Skin of body (tissue), 2 donors: Measurements from ENCODE around the gene TALDO1. TPM values are rescaled to one million over a fixed set of nuclear protein-coding genes. Genes with fewer than 3 reads are reported as not detected.

Source experiments
- DNase-seq: peaks from one replicate; lab custom pipeline; 2025; lab: John Stamatoyannopoulos, UW
- total RNA-seq: library from RNA; depleted of rRNA; stranded (reverse); fragments of >200 nt; gene quantifications from one replicate; pipeline ENCODE4 v1.2.3, GENCODE V29; 2014

The TALDO1 gene
- 134 TPM for total RNA-seq

DNA sequence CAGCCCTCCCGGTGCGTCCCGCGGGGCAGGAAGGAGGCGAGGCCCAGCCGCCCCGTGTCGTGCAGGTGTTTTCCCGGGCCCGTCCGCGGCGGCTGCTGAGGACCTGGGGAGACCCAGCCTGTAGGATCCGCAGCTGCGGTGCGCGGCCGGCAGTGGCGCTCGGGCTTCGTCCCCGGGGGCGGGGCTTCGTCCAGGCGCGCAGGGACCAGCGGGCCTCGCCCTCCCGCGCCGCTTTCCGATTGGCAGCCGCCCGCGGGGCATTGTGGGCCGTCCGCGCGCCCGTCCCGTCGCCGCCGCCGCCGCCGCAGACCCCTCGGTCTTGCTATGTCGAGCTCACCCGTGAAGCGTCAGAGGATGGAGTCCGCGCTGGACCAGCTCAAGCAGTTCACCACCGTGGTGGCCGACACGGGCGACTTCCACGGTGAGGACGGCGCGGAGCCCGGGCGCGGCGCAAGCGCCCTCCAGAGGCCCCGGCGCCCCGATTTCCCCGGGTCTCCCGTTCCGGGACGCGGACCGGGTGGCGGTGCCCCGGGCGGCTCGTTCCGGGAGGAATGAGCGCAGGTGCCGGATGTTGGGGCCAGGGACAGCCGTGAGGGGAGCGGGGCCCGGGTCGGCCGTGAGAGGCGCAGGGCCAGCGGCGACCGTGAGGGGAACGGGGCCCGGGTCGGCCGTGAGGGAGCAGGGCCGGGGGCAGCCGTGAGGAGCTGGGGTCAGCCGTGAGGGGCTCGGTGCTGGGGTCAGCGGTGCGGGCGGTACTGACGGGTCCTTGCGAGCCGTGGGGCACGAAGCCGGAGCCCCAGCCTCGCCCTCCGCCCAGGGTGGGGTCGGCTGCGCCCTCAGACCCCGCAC lies at the start of gene TALDO1:
TALDO1 (plus strand) TSS at position 307 of the 849 bp plus-strand sequence; CDS start at position 325, 18 bp downstream.
- DNase-seq, result peak; percentile 25

DNA sequence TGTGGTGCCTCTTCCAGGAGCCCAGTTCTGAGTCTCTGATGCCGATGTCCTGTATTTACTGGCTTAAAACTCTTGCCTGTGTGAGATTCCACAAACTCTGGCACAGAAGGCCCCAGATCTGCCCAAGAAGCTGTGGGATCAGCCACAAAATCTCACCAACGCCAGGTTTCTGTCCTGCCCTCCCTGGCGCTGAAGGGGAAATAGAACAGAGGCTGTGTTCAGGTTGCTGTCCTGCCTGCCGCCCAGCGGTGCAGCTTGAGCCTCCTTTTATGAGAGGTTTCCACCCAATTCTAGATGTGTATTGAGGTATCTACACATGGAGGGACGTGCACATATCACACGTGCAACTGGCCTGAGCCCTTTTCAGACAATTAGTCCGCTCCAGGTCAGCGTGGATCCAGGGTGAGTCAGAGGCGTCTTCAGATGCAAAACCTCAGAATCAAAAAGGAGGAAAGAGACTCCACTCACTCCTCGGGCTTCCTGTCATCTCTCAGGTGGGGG lies 49.4 kb upstream of the TALDO1 start:
- DNase-seq, result no peak

- no peak for DNase-seq
Measured at GRCh38 chr11:698493-699115, 48.7 kb upstream of the TALDO1 start.

DNA sequence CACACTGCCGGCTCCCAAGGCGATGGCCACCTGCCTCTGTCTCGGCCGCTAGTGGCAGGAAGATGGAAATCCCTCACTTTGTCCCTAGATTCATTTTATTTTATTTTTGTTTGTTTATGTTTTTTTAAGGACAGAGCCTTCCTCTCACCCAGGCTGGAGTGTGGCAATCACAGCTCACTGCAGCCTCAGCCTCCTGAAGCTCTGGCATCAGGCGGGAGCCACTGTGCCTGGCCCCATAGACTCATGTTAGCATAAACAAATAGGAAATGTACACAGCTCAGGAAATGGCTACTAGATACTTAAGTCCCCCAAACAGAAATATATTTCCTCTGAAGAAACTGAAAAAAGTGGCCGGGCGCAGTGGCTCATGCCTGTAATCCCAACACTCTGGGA lies 48.2 kb upstream of the TALDO1 start:
- DNase-seq, result no peak

GRCh38 chr11:699753-700152 lies 47.5 kb upstream of the TALDO1 start:
- no peak for DNase-seq

DNA sequence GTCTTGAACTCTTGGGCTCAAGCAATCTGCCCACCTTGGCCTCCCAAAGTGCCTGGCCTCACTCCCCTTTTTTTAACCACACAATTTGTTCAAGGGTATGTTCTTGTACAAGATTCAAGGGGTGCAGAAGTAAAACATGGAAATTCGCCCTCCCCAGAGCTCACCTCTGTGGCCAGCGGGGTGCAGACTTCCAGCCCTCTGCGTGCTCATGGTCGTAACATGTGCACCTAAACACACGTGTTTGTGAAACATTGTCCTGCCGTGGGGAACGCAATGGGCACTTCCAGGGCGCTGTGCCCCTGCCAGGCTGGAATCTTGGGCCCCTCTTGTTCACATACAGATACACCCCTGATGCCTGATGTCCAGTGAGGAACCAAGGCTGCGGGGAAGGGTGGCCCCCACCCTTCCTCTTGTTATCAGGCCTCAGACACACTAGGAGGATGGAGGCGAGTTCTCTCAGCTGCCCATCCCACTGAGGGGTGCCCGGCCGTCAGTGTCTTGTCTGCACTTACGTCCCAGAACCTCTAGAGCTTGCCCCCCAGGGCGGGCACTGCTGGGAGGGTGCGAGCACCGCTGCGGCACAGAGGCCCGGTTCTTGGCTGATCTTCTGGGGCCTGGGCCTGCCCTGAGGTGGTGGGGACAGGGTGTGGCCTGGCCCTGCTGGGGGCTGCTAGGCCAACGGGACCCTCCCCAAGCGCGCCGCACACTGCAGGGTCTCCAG lies 45.4 kb upstream of the TALDO1 start:
- no peak for DNase-seq

GRCh38 chr11:702462-703461 lies 44.5 kb upstream of the TALDO1 start:
- DNase-seq, result no peak

- DNase-seq, result no peak
Measured at GRCh38 chr11:703506-703905, 43.8 kb upstream of the TALDO1 start.

- no peak for DNase-seq
Measured at GRCh38 chr11:704228-704674, 43.0 kb upstream of the TALDO1 start.

DNA sequence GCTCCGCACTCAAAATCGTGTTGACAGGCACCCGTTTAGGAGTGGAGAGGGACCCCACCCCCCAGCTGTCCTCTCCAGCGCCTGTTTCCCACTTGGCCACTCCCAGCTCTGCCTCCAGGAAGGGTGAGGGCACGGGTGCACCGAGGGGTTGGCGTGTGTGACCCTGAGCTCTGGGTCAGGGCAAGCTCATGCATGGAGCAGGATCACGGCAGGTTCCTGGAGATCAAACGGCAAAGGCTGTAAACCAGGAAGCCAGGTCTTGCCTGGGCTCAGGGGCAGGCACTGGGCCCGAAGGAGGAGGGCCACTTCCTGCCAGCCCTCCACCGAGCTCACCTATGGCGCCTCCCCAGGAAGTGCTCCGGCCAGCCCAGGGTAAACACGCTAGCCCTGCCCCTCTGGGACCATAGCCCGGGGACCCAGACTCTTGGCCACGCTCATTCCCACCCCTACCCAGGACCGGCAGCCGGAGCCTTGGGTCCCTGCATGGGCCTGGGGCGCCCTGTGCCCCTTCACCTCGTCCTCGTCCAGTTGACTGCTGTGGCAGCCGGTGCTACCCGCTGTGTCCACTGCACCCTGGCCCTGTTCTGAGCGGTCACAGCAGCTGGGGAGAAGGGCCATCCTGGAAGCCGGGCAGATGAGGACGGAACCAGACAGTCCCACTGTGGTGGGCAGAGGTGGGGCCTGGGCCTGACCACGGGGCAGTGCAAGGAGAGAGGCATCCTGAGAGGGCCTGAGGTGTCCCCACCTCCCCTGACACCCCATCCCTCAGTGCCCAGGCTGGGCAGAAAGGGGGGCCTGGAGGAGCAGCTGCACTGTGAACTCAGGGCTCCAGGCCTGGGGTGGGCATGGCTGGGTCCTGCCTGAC lies 42.3 kb upstream of the TALDO1 start:
- DNase-seq, result no peak

- no peak for DNase-seq
Measured at GRCh38 chr11:705646-706438, 41.4 kb upstream of the TALDO1 start, which contains the start of gene EPS8L2. TSS of gene EPS8L2 (plus strand) at chr11:706231. CDS start at chr11:709408, 3,177 bp downstream.

GRCh38 chr11:706439-706956 lies 40.8 kb upstream of the TALDO1 start:
- no peak for DNase-seq

GRCh38 chr11:706957-707816 lies 40.1 kb upstream of the TALDO1 start:
- DNase-seq, result no peak

DNA sequence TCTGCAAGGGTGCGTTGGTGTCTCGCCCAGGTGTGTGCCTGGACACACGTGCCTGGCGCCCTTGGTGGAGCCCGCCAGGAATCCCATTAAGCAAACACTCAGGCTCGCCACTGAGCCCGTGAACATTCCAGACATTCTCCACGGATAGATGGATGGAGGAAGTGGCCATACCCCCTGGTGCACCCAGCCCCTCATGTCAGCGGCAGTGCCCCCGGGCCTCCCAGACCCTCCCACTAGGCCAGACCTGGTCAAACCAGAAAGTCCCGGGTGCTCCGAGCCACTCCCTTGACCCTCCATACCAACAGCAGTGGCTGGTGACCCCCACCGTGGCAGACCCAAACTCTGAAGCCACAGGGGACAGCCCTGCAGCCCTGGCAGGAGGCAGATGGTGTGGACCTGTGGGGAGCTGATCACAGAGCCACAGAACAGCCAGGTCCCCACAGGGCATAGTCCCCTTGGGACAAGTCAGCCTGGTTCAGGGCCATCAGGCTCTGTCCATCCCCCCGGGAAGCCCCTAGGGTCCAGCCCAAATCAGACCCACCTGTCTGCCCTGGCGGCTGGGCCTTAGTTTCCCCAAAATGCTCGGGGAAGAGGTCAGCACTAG lies 39.3 kb upstream of the TALDO1 start:
- DNase-seq, result no peak

DNA sequence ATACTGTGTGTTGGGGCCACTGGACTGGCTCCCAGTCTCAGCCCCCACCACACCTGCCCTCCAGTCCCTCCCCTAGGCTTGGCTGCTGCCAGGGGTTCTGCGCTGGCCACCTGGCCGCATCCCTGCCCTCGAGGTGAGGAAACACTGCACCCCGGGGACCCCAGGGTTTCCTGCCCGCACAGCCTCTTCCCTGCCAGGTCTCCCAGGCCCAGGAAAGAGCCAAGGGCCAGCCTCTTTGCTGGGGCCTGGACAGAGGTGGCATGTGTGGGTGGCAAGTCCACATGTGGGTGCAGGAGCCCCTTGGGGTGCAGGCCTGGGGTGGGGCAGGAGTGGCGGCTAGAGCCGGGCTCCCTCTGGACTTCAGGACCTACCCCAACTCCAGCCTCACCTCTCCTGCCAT lies 38.8 kb upstream of the TALDO1 start:
- no peak for DNase-seq

- DNase-seq, result no peak
Measured at GRCh38 chr11:709109-709997, 37.9 kb upstream of the TALDO1 start.
